Astrocyte (in vitro differentiated cells and primary cell): ENCODE measurements around the gene ASF1B.

Source experiments
- CTCF ChIP-seq: IDR thresholded peaks from 2 replicates; pipeline ENCODE4 v1.5.1; 2011; ENCODE audit warnings: low read depth, mild to moderate bottlenecking, inconsistent platforms, low read length, moderate library complexity; ENCODE audit not compliant: insufficient read depth
- EZH2 ChIP-seq: IDR thresholded peaks from 2 replicates; pipeline ENCODE4 v1.6.1; 2012; ENCODE audit warnings: mild to moderate bottlenecking, low read length, inconsistent platforms; ENCODE audit not compliant: insufficient read depth

- TF ChIP-seq EZH2 (no peak), CTCF (no peak)
These were observed 28.6 kb downstream of the ASF1B start for GRCh38 chr19:14107581-14108461.
